Mesendoderm (in vitro differentiated cells): ENCODE measurements around the gene SLC16A7.
A peak's percentile ranks its signal among the peaks of the same experiment; 100 is the strongest.

Source experiments
- DNase-seq: peaks from one replicate; pipeline ENCODE4 v3.0.0; 2013
- H2AK5ac ChIP-seq: 2 replicates; pipeline ENCODE4 v1.6.1; 2013; ENCODE audit warnings: low read length, inconsistent platforms
- H2BK120ac ChIP-seq: 2 replicates; pipeline ENCODE4 v1.6.1; 2013; ENCODE audit warnings: low read depth, mild to moderate bottlenecking, low read length, moderate library complexity, mixed read lengths
- H2BK15ac ChIP-seq: replicated peaks from 2 replicates; pipeline ENCODE4 v1.6.1; 2013; ENCODE audit warnings: low read depth, mild to moderate bottlenecking, moderate library complexity
- H2BK5ac ChIP-seq: 2 replicates; pipeline ENCODE4 v1.6.1; 2013; ENCODE audit warnings: low read length, inconsistent platforms
- H3K18ac ChIP-seq: 2 replicates; pipeline ENCODE4 v1.6.1; 2013; ENCODE audit warnings: mild to moderate bottlenecking, low read length, mixed read lengths
- H3K23ac ChIP-seq: one replicate; pipeline ENCODE4 v1.6.1; 2013; ENCODE audit warnings: low read length
- H3K27ac ChIP-seq: 2 replicates; pipeline ENCODE4 v1.5.1; 2013; ENCODE audit warnings: low read depth, mild to moderate bottlenecking, inconsistent platforms, low read length, moderate library complexity
- H3K27me3 ChIP-seq: 2 replicates; pipeline ENCODE4 v1.6.1; 2013; ENCODE audit warnings: low read length, control low read depth, mild to moderate bottlenecking, inconsistent platforms; ENCODE audit not compliant: insufficient read depth, poor library complexity
- H3K36me3 ChIP-seq: 2 replicates; pipeline ENCODE4 v1.6.1; 2013; ENCODE audit warnings: low read length, inconsistent platforms; ENCODE audit not compliant: control insufficient read depth, insufficient read depth
- H3K4ac ChIP-seq: one replicate; pipeline ENCODE4 v1.6.1; 2013; ENCODE audit warnings: low read depth, mild to moderate bottlenecking, low read length, moderate library complexity
- H3K4me1 ChIP-seq: 2 replicates; pipeline ENCODE4 v1.6.1; 2013; ENCODE audit warnings: low read depth, low read length, inconsistent platforms; ENCODE audit not compliant: control insufficient read depth
- H3K4me2 ChIP-seq: 2 replicates; pipeline ENCODE4 v1.6.1; 2013; ENCODE audit warnings: low read length
- H3K4me3 ChIP-seq: 2 replicates; pipeline ENCODE4 v1.5.1; 2013; ENCODE audit warnings: mild to moderate bottlenecking, low read length
- H3K56ac ChIP-seq: one replicate; pipeline ENCODE4 v1.6.1; 2013; ENCODE audit warnings: low read length
- H3K79me1 ChIP-seq: 2 replicates; pipeline ENCODE4 v1.6.1; 2013; ENCODE audit warnings: low read length, inconsistent platforms
- H3K79me2 ChIP-seq: 2 replicates; pipeline ENCODE4 v1.6.1; 2013; ENCODE audit warnings: mild to moderate bottlenecking, low read length; ENCODE audit not compliant: control insufficient read depth, insufficient read depth
- H3K9ac ChIP-seq: 2 replicates; pipeline ENCODE4 v1.6.1; 2013; ENCODE audit warnings: low read length, inconsistent platforms
- H4K5ac ChIP-seq: one replicate; pipeline ENCODE4 v1.6.1; 2013; ENCODE audit warnings: low read length
- H4K8ac ChIP-seq: one replicate; pipeline ENCODE4 v1.6.1; 2013; ENCODE audit warnings: low read depth, mild to moderate bottlenecking, control low read depth, low read length, moderate library complexity
- whole genome bisulfite sequencing: extraction: QIAGEN DNeasy Blood & Tissue Kit; methylation state at CpG from one replicate; pipeline ENCODE4 v1.1.7; 2013; ENCODE audit warnings: low lambda C conversion rate, missing lambda C conversion rate; ENCODE audit not compliant: insufficient coverage; ENCODE audit errors: extremely low coverage; 5-methylcytosine and 5-hydroxymethylcytosine counted together

Gene SLC16A7

DNA sequence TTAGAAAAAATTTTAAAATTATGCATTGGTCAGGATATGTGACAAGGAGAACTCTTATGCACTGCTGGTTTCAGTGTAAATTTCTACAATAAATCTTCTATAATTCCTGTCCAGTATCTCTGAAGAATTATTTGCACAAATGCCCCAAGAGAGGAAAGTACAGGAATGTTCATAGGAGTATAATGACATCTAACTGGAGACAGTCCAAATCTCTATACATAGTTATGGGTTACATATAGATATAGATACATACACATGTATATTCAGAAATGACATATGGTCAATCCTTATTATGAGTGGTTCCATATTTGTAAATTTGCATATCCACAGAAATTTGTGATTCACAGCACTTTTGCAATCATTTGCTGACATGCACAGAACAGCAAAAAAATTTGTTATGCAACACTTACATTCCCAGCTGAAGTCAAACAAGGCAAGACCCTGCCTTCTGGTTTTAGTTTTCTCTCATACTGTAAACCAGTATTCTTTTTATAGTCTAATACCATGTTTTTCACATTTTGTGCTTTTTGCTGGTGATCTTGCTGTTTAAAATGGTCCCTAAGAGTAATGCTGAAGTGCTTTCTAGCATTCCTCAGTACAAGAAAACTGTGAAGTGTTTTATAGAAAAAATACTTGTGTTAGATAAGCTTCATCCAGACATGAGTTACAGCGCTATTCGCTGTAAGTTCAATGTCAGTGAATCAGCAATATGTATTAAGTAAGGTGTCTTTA lies 103.8 kb downstream of the SLC16A7 start:
- Histone ChIP-seq H3K4ac (no peak overlapping the region), H4K5ac (no peak overlapping the region), H3K56ac (no peak overlapping the region), H3K4me3 (no peak overlapping the region), H2BK15ac (no peak overlapping the region), H3K4me1 (no peaks in the 10 kb centered on the region), H3K23ac (no peak overlapping the region), H3K4me2 (no peak overlapping the region), H2AK5ac (no peak overlapping the region), H3K27ac (no peak overlapping the region), H3K79me2 (no peaks in the 10 kb centered on the region), H3K9ac (no peak overlapping the region), H3K79me1 (no peaks in the 10 kb centered on the region), H3K36me3 (no peaks in the 10 kb centered on the region), H2BK120ac (no peak overlapping the region), H4K8ac (no peak overlapping the region), H3K18ac (no peak overlapping the region), H3K27me3 (no peaks in the 10 kb centered on the region), H2BK5ac (no peak overlapping the region)
- no CpG with 5 or more reads among the region's 2 CpGs for WGBS
- no peak for DNase-seq

DNA sequence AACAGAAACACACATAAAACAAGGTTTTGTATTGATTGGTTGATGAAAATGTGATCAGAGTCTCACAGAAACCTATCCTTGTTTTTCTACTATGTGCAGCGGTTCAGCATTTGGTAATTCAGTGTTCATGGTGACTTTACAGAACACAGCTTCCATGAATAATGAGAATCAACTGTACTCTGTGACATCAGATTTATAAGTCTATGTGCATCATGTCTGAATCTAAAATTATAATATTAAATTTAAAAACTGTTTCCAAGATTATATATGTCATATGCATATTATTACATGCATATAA lies 104.3 kb downstream of the SLC16A7 start:
- Histone ChIP-seq H3K9ac (no peak overlapping the region), H2BK120ac (no peak overlapping the region), H2BK5ac (no peak overlapping the region), H3K4me2 (no peak overlapping the region), H3K23ac (no peak overlapping the region), H3K4ac (no peak overlapping the region), H3K4me1 (no peaks in the 10 kb centered on the region), H3K27ac (no peak overlapping the region), H3K27me3 (no peaks in the 10 kb centered on the region), H2AK5ac (no peak overlapping the region), H3K79me1 (no peaks in the 10 kb centered on the region), H2BK15ac (no peak overlapping the region), H4K5ac (no peak overlapping the region), H3K18ac (no peak overlapping the region), H3K56ac (no peak overlapping the region), H3K4me3 (no peak overlapping the region), H4K8ac (no peak overlapping the region), H3K79me2 (no peaks in the 10 kb centered on the region), H3K36me3 (no peaks in the 10 kb centered on the region)
- WGBS: no CpG with 5 or more reads among the region's 1 CpG
- DNase-seq: no peak

DNA sequence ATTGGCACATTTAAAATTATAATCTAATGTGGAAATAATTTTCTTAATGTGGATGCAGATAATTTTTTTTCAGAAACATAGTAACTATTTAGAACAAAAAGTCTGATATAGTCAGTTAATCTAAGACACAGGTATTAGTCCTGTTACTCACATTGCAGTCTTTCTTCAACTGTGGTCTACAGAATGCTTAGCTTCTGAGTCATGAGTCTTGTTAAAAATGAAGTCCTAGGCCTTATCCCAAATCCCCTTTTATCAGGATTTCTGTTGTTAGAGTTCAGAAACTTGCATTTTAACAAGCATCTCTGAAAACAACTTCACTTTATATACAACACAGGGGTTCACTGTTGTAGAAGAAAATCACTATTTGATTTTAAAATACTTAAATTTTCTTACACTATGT lies 112.2 kb downstream of the SLC16A7 start:
- Histone ChIP-seq H3K79me2 (no peaks in the 10 kb centered on the region), H3K4ac (no peak overlapping the region), H3K23ac (no peak overlapping the region), H2BK5ac (no peak overlapping the region), H3K56ac (no peak overlapping the region), H4K8ac (no peak overlapping the region), H3K27me3 (no peaks in the 10 kb centered on the region), H2AK5ac (no peak overlapping the region), H3K4me1 (no peaks in the 10 kb centered on the region), H3K9ac (no peak overlapping the region), H3K18ac (no peak overlapping the region), H3K27ac (no peak overlapping the region), H3K4me2 (no peak overlapping the region), H4K5ac (no peak overlapping the region), H3K36me3 (no peaks in the 10 kb centered on the region), H3K4me3 (no peak overlapping the region), H2BK15ac (no peak overlapping the region), H2BK120ac (no peak overlapping the region), H3K79me1 (no peaks in the 10 kb centered on the region)
- peak; percentile 52 for DNase-seq

DNA sequence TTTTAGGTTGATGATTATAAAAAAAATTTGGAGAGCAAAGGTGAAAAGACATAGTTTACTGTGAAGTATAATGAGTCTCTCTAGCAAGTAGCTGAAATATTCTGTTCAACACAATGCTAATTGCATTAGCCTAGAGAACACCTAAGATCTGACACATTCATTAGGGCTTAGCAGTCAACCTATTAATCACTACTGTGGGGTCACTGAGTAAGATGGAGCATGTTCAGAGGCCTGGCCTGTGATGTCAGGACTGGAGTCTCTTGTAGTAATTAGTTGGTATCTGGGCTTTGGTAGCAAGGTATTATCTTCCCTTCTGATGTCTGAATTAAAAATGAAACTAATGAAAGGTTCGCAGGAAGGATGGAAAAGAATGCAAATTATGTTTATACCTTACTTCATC lies 112.7 kb downstream of the SLC16A7 start:
- Histone ChIP-seq H3K4me1 (no peaks in the 10 kb centered on the region), H4K8ac (no peak overlapping the region), H2BK120ac (no peak overlapping the region), H3K18ac (no peak overlapping the region), H3K79me2 (no peaks in the 10 kb centered on the region), H2AK5ac (no peak overlapping the region), H3K9ac (no peak overlapping the region), H3K36me3 (no peaks in the 10 kb centered on the region), H3K23ac (no peak overlapping the region), H2BK5ac (no peak overlapping the region), H3K56ac (no peak overlapping the region), H3K27me3 (no peaks in the 10 kb centered on the region), H3K4me2 (no peak overlapping the region), H4K5ac (no peak overlapping the region), H3K4me3 (no peak overlapping the region), H2BK15ac (no peak overlapping the region), H3K4ac (no peak overlapping the region), H3K27ac (no peak overlapping the region), H3K79me1 (no peaks in the 10 kb centered on the region)
- DNase-seq: peak; percentile 6
- WGBS: no CpG with 5 or more reads among the region's 1 CpG

DNA sequence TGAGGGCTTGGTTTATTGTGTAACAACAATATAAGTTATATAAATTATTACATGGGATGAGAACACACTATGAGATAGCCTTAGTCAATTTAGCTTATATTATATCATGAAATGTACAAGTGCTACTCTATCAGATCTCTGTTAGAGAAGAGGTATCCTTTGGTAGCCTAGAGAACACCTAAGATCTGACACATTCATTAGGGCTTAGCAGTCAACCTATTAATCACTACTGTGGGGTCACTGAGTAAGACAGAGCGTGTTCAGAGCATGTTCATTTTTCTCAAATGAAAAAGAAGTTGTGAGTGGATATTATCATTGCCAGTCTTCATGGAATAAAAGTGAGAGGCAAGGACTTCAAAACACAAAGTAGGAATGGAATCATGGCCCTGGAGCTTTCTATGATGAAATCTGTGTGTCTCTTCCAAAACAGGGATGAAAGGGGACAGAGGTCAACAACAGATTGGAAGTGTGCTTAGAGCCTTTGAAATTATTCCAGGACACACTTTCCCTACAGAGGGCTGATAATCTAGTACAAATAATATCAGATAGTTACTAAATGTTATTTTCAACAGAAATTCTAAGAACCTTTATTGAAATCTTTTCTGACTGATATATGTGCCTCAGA lies 114.3 kb downstream of the SLC16A7 start:
- no peaks in the 10 kb centered on the region for H3K27me3 ChIP-seq
- no peak overlapping the region for H4K8ac ChIP-seq
- no peak overlapping the region for H2BK15ac ChIP-seq
- no peak overlapping the region for H3K56ac ChIP-seq
- no peak overlapping the region for H3K4me2 ChIP-seq
- H3K4me3 ChIP-seq: no peak overlapping the region
- H2BK5ac ChIP-seq: no peak overlapping the region
- no peak overlapping the region for H4K5ac ChIP-seq
- no peak overlapping the region for H3K27ac ChIP-seq
- no peak overlapping the region for H3K4ac ChIP-seq
- no CpG with 5 or more reads among the region's 1 CpG for WGBS
- no peak overlapping the region for H3K23ac ChIP-seq
- H2BK120ac ChIP-seq: no peak overlapping the region
- H3K4me1 ChIP-seq: no peaks in the 10 kb centered on the region
- no peak for DNase-seq
- no peaks in the 10 kb centered on the region for H3K36me3 ChIP-seq
- no peak overlapping the region for H2AK5ac ChIP-seq
- H3K79me2 ChIP-seq: no peaks in the 10 kb centered on the region
- H3K18ac ChIP-seq: no peak overlapping the region
- H3K79me1 ChIP-seq: no peaks in the 10 kb centered on the region
- H3K9ac ChIP-seq: no peak overlapping the region

DNA sequence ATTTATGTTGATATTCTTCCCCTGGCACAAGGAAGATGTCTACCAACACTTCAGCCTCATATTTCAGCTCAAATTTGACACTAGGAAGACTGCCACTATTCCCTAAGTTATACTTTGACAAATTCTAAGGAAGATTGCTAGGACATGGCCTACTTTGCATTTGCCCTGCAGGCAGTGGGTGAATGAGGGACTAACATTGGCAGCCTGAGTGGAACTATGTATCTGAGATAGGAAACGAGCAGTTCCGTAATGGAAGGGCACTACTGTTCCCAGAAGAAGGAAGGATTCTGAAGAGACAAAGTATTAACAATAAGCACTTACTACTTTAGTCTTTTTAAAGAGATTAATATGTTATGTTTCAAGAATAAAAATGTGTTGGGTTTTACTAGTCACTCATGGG lies 115.1 kb downstream of the SLC16A7 start:
- Histone ChIP-seq H3K56ac (no peak overlapping the region), H3K23ac (no peak overlapping the region), H2AK5ac (no peak overlapping the region), H3K27ac (no peak overlapping the region), H3K18ac (no peak overlapping the region), H3K4ac (no peak overlapping the region), H3K4me1 (no peaks in the 10 kb centered on the region), H3K27me3 (no peaks in the 10 kb centered on the region), H3K79me1 (no peaks in the 10 kb centered on the region), H3K9ac (no peak overlapping the region), H2BK120ac (no peak overlapping the region), H3K4me3 (no peak overlapping the region), H3K4me2 (no peak overlapping the region), H2BK5ac (no peak overlapping the region), H3K79me2 (no peaks in the 10 kb centered on the region), H4K8ac (no peak overlapping the region), H2BK15ac (no peak overlapping the region), H4K5ac (no peak overlapping the region), H3K36me3 (no peaks in the 10 kb centered on the region)
- no CpG with 5 or more reads among the region's 2 CpGs for whole genome bisulfite sequencing
- DNase-seq: no peak
